HEK293 (cell line): ENCODE measurements around the gene INPP5B.

ENCODE experiments used
- CTCF ChIA-PET: fragments of 350-600 bp; formaldehyde crosslinking; extraction: SDS; loops from one replicate; lab custom pipeline; 2021; ENCODE audit warnings: antibody characterized with exemption; lab: Yijun Ruan, JAX
- POLR2A ChIA-PET: fragments of 300-600 bp; formaldehyde crosslinking; extraction: SDS; loops from one replicate; lab custom pipeline; 2020; ENCODE audit warnings: antibody characterized with exemption, inconsistent platforms; lab: Yijun Ruan, JAX
- H3K27ac ChIP-seq: fragments of 200-500 bp; sonication (Bioruptor generic); 2 replicates; pipeline ENCODE4 v1.5.1; 2014; ENCODE audit warnings: low read depth, low read length, control low read depth, inconsistent platforms; ENCODE audit errors: extremely low read depth
- H3K36me3 ChIP-seq, 2 experiments: fragments of 200-500 bp in 1 of 2; sonication (Bioruptor generic) in 1 of 2; 1 replicate in 1 of 2; 2 replicates in 1 of 2; pipeline ENCODE4 v1.5.1; 2014 to 2017; ENCODE audit warnings: inconsistent platforms in 2 of 2, low read length in 2 of 2; ENCODE audit not compliant: control insufficient read depth in 2 of 2, insufficient read depth in 1 of 2
- H3K4me1 ChIP-seq: fragments of 200-500 bp; sonication (Bioruptor generic); 2 replicates; pipeline ENCODE4 v1.5.1; 2014; ENCODE audit warnings: mild to moderate bottlenecking, low read length, inconsistent platforms; ENCODE audit not compliant: control insufficient read depth, insufficient read depth
- H3K4me3 ChIP-seq: 2 replicates; pipeline ENCODE4 v1.5.1; 2011; ENCODE audit warnings: low read depth, mild to moderate bottlenecking, control low read depth, low read length, moderate library complexity
- H3K9me3 ChIP-seq: fragments of 200-500 bp; sonication (Bioruptor generic); 2 replicates; pipeline ENCODE4 v1.5.1; 2014; ENCODE audit warnings: low read depth, low read length, inconsistent platforms; ENCODE audit not compliant: control insufficient read depth, insufficient read depth
- IKZF3 ChIP-seq: fragments of 450-650 bp; IDR thresholded peaks from 2 replicates; pipeline ENCODE4 v1.5.0; 2018; ENCODE audit warnings: missing biosample characterization, mild to moderate bottlenecking, missing genetic modification characterization, moderate library complexity
- RBAK ChIP-seq: fragments of 450-650 bp; formaldehyde crosslinking; IDR thresholded peaks from 2 replicates; pipeline ENCODE4 v1.5.1; 2016; ENCODE audit warnings: missing biosample characterization, missing genetic modification characterization
- SCRT1 ChIP-seq: fragments of 450-650 bp; formaldehyde crosslinking; IDR thresholded peaks from 2 replicates; pipeline ENCODE4 v1.5.1; 2016; ENCODE audit warnings: missing biosample characterization, missing genetic modification characterization, borderline replicate concordance
- SETDB1 ChIP-seq: IDR thresholded peaks from one replicate; pipeline ENCODE4 v1.6.1; 2017; ENCODE audit warnings: mild to moderate bottlenecking, low read length, moderate library complexity, mixed read lengths; ENCODE audit not compliant: insufficient read length
- SP2 ChIP-seq: fragments of 450-650 bp; formaldehyde crosslinking; IDR thresholded peaks from 2 replicates; pipeline ENCODE4 v1.5.1; 2016; ENCODE audit warnings: missing biosample characterization, missing genetic modification characterization
- ZBTB10 ChIP-seq: fragments of 450-650 bp; formaldehyde crosslinking; IDR thresholded peaks from 2 replicates; pipeline ENCODE4 v1.5.1; 2016; ENCODE audit warnings: missing biosample characterization, missing genetic modification characterization
- ZNF157 ChIP-seq: fragments of 450-650 bp; formaldehyde crosslinking; IDR thresholded peaks from 2 replicates; pipeline ENCODE4 v1.5.1; 2016; ENCODE audit warnings: missing biosample characterization, missing genetic modification characterization
- ZNF16 ChIP-seq: fragments of 450-650 bp; formaldehyde crosslinking; IDR thresholded peaks from 2 replicates; pipeline ENCODE4 v1.5.1; 2016; ENCODE audit warnings: low read depth, missing biosample characterization, missing genetic modification characterization
- ZNF202 ChIP-seq: fragments of 450-650 bp; formaldehyde crosslinking; IDR thresholded peaks from 2 replicates; pipeline ENCODE4 v1.5.1; 2016; ENCODE audit warnings: missing biosample characterization, missing genetic modification characterization, borderline replicate concordance
- ZNF239 ChIP-seq: fragments of 450-650 bp; formaldehyde crosslinking; IDR thresholded peaks from 2 replicates; pipeline ENCODE4 v1.5.1; 2016; ENCODE audit warnings: missing biosample characterization, missing genetic modification characterization
- ZNF248 ChIP-seq: fragments of 450-650 bp; formaldehyde crosslinking; IDR thresholded peaks from 2 replicates; pipeline ENCODE4 v1.5.1; 2017; ENCODE audit warnings: missing biosample characterization, missing genetic modification characterization
- ZNF426 ChIP-seq: fragments of 450-650 bp; formaldehyde crosslinking; IDR thresholded peaks from 2 replicates; pipeline ENCODE4 v1.5.1; 2017; ENCODE audit warnings: missing biosample characterization, missing genetic modification characterization, mild to moderate bottlenecking, inconsistent platforms, moderate library complexity
- ZNF433 ChIP-seq: fragments of 450-650 bp; formaldehyde crosslinking; IDR thresholded peaks from 2 replicates; pipeline ENCODE4 v1.5.1; 2016; ENCODE audit warnings: missing biosample characterization, missing genetic modification characterization, low read depth
- ZNF626 ChIP-seq: fragments of 450-650 bp; sonication (Bioruptor Pico); formaldehyde crosslinking; IDR thresholded peaks from 2 replicates; pipeline ENCODE4 v1.5.1; 2018; ENCODE audit warnings: missing biosample characterization, missing genetic modification characterization, inconsistent platforms
- ZNF658 ChIP-seq: fragments of 450-650 bp; formaldehyde crosslinking; IDR thresholded peaks from 2 replicates; pipeline ENCODE4; 2016; ENCODE audit warnings: missing biosample characterization, missing genetic modification characterization
- ZNF777 ChIP-seq: fragments of 450-650 bp; formaldehyde crosslinking; IDR thresholded peaks from 2 replicates; pipeline ENCODE4 v1.5.1; 2017; ENCODE audit warnings: missing biosample characterization, missing genetic modification characterization, borderline replicate concordance
- ZNF785 ChIP-seq: fragments of 450-650 bp; formaldehyde crosslinking; IDR thresholded peaks from 2 replicates; pipeline ENCODE4 v1.5.1; 2016; ENCODE audit warnings: missing biosample characterization, missing genetic modification characterization
- ZSCAN18 ChIP-seq: fragments of 450-650 bp; formaldehyde crosslinking; IDR thresholded peaks from 2 replicates; pipeline ENCODE4 v1.5.1; 2016; ENCODE audit warnings: missing biosample characterization, missing genetic modification characterization
- TF ChIP-seq, protein P1 (sequence below): fragments of 450-650 bp; formaldehyde crosslinking; optimal IDR thresholded peaks from 2 replicates; pipeline ENCODE3; 2016; ENCODE audit warnings: missing biosample characterization, mild to moderate bottlenecking, missing genetic modification characterization
- TF ChIP-seq, protein P2 (sequence below): IDR thresholded peaks from 2 replicates; pipeline ENCODE4 v1.6.1; 2011; ENCODE audit warnings: mild to moderate bottlenecking, low read depth, low read length, borderline replicate concordance
- TF ChIP-seq, protein P3 (sequence below): fragments of 450-650 bp; formaldehyde crosslinking; IDR thresholded peaks from 2 replicates; pipeline ENCODE4 v1.5.1; 2017; ENCODE audit warnings: missing biosample characterization, missing genetic modification characterization
- TF ChIP-seq, protein P4 (sequence below): fragments of 450-650 bp; formaldehyde crosslinking; IDR thresholded peaks from 2 replicates; pipeline ENCODE4 v1.5.1; 2016; ENCODE audit warnings: missing biosample characterization, missing genetic modification characterization

INPP5B gene

GRCh38 chr1:37868466-37868865 is 78.4 kb downstream of the INPP5B start:
- no peak overlapping the region for H3K27ac ChIP-seq
- no peak overlapping the region for H3K4me3 ChIP-seq
- POLR2A ChIA-PET: no interaction called here
- peaks cover 4 to 78% of the 10 kb centered on the region in 2 experiments; a peak in 2 of 3 replicates for H3K36me3 ChIP-seq
- H3K9me3 ChIP-seq: no peaks in the 10 kb centered on the region
- H3K4me1 ChIP-seq: no peaks in the 10 kb centered on the region
- CTCF ChIA-PET: interaction anchor here (0.6 kb wide), 1 partner anchor 483 kb away, joined by 3 read pairs; no protein-coding TSS in a partner anchor
- TF ChIP-seq ZNF658 (tag by site-specific recombination): no peak
- TF ChIP-seq ZNF248 (tag by site-specific recombination): no peak
- TF ChIP-seq, protein P1, sequence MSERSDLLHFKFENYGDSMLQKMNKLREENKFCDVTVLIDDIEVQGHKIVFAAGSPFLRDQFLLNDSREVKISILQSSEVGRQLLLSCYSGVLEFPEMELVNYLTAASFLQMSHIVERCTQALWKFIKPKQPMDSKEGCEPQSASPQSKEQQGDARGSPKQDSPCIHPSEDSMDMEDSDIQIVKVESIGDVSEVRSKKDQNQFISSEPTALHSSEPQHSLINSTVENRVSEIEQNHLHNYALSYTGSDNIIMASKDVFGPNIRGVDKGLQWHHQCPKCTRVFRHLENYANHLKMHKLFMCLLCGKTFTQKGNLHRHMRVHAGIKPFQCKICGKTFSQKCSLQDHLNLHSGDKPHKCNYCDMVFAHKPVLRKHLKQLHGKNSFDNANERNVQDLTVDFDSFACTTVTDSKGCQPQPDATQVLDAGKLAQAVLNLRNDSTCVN (tag by site-specific recombination): no peak

DNA sequence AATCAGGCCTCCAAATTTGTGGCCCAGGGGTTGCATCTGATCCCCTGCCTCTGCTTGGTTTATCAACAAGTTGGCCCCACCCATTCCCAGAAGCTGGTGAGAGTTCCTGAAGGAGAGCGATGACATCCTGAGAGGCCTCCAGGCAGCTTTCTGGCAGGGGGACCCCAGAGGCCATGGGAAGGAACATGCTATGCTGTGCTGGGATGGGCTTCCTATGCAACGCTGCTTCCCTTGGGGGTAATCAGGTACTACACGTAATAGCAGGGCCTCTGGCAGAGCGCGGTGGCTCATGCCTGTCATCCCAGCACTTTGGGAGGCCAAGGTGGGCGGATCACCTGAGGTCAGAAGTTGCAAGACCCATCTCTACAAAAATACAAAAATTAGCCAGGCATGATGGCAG is 79.1 kb downstream of the INPP5B start:
- H3K27ac ChIP-seq: no peak overlapping the region
- no peaks in the 10 kb centered on the region for H3K4me1 ChIP-seq
- POLR2A ChIA-PET: no interaction called here
- H3K4me3 ChIP-seq: no peak overlapping the region
- TF ChIP-seq SETDB1 (no peak), IKZF3 (no peak), SP2 (tag by site-specific recombination) (no peak), ZNF239 (tag by site-specific recombination) (no peak), SCRT1 (tag by site-specific recombination) (no peak), ZNF433 (no peak), ZBTB10 (tag by site-specific recombination) (no peak), ZNF157 (tag by site-specific recombination) (no peak), ZNF785 (tag by site-specific recombination) (no peak), ZNF202 (no peak), ZSCAN18 (no peak), ZNF777 (no peak), ZNF16 (tag by site-specific recombination) (no peak), ZNF426 (tag by site-specific recombination) (no peak), RBAK (tag by site-specific recombination) (no peak), ZNF626 (no peak)
- TF ChIP-seq, protein P2, sequence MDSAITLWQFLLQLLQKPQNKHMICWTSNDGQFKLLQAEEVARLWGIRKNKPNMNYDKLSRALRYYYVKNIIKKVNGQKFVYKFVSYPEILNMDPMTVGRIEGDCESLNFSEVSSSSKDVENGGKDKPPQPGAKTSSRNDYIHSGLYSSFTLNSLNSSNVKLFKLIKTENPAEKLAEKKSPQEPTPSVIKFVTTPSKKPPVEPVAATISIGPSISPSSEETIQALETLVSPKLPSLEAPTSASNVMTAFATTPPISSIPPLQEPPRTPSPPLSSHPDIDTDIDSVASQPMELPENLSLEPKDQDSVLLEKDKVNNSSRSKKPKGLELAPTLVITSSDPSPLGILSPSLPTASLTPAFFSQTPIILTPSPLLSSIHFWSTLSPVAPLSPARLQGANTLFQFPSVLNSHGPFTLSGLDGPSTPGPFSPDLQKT: no peak
- TF ChIP-seq, protein P3, sequence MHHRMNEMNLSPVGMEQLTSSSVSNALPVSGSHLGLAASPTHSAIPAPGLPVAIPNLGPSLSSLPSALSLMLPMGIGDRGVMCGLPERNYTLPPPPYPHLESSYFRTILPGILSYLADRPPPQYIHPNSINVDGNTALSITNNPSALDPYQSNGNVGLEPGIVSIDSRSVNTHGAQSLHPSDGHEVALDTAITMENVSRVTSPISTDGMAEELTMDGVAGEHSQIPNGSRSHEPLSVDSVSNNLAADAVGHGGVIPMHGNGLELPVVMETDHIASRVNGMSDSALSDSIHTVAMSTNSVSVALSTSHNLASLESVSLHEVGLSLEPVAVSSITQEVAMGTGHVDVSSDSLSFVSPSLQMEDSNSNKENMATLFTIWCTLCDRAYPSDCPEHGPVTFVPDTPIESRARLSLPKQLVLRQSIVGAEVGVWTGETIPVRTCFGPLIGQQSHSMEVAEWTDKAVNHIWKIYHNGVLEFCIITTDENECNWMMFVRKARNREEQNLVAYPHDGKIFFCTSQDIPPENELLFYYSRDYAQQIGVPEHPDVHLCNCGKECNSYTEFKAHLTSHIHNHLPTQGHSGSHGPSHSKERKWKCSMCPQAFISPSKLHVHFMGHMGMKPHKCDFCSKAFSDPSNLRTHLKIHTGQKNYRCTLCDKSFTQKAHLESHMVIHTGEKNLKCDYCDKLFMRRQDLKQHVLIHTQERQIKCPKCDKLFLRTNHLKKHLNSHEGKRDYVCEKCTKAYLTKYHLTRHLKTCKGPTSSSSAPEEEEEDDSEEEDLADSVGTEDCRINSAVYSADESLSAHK (tag by site-specific recombination): no peak
- TF ChIP-seq, protein P4, sequence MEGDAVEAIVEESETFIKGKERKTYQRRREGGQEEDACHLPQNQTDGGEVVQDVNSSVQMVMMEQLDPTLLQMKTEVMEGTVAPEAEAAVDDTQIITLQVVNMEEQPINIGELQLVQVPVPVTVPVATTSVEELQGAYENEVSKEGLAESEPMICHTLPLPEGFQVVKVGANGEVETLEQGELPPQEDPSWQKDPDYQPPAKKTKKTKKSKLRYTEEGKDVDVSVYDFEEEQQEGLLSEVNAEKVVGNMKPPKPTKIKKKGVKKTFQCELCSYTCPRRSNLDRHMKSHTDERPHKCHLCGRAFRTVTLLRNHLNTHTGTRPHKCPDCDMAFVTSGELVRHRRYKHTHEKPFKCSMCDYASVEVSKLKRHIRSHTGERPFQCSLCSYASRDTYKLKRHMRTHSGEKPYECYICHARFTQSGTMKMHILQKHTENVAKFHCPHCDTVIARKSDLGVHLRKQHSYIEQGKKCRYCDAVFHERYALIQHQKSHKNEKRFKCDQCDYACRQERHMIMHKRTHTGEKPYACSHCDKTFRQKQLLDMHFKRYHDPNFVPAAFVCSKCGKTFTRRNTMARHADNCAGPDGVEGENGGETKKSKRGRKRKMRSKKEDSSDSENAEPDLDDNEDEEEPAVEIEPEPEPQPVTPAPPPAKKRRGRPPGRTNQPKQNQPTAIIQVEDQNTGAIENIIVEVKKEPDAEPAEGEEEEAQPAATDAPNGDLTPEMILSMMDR (tag by site-specific recombination): no peak
- no peaks in the 10 kb centered on the region for H3K9me3 ChIP-seq
- CTCF ChIA-PET: interaction anchor here (0.6 kb wide), 2 partner anchors 15 to 483 kb away, joined by 3 read pairs; no protein-coding TSS in a partner anchor
- H3K36me3 ChIP-seq: peaks cover 3 to 73% of the 10 kb centered on the region in 2 experiments; a peak in 2 of 3 replicates
